ENCODE data around the gene SLC6A14. TPM values are rescaled to one million over a fixed set of nuclear protein-coding genes. Genes with fewer than 3 reads are reported as not detected.

Gene SLC6A14
- total and polyA plus RNA-seq, 2 experiments from 2014 or later: 0.05 to 2.7 TPM

- TF ChIP-seq CTCF (IDR thresholded peaks at IDR 0.05; ENCODE audit: poor library complexity): no peak
- TF ChIP-seq EZH2phosphoT487 (IDR thresholded peaks at IDR 0.05; ENCODE audit: low read depth, severe bottlenecking, unreplicated experiment): no peak
- TF ChIP-seq EZH2 (IDR thresholded peaks at IDR 0.05; ENCODE audit: borderline replicate concordance): no peak
- Histone ChIP-seq H3K27ac (no peak overlapping the region), H3K36me3 (replicated peaks; ENCODE audit: insufficient read depth, low read depth) (no peaks in the 10 kb centered on the region), H3K4me3 (no peak overlapping the region), H3K79me2 (no peaks in the 10 kb centered on the region), H4K20me1 (ENCODE audit: insufficient read depth, poor library complexity, severe bottlenecking) (no peaks in the 10 kb centered on the region), H3K9me3 (ENCODE audit: low read depth) (no peaks in the 10 kb centered on the region), H3K27me3 (no peaks in the 10 kb centered on the region), H2AFZ (no peak overlapping the region), H3K9me2 (replicated peaks; ENCODE audit: insufficient read depth) (no peaks in the 10 kb centered on the region), H3K4me2 (no peak overlapping the region), H3K4me1 (ENCODE audit: insufficient read depth) (no peaks in the 10 kb centered on the region)
- DNase-seq (ENCODE audit: low spot score): no peak
- WGBS (ENCODE audit: low lambda C conversion rate, missing lambda C conversion rate): 81% methylated on average over 2 of the region's 2 CpGs
Measured at GRCh38 chrX:116480059-116480458, 43.7 kb downstream of the SLC6A14 start.

GRCh38 chrX:116490104-116490503 is 53.7 kb downstream of the SLC6A14 start:
- H2AFZ ChIP-seq: no peak overlapping the region
- H3K9me2 ChIP-seq (replicated peaks; ENCODE audit: insufficient read depth): no peaks in the 10 kb centered on the region
- no peak for DNase-seq (ENCODE audit: low spot score)
- H3K4me1 ChIP-seq (ENCODE audit: insufficient read depth): no peaks in the 10 kb centered on the region
- no peaks in the 10 kb centered on the region for H4K20me1 ChIP-seq (ENCODE audit: insufficient read depth, poor library complexity, severe bottlenecking)
- H3K79me2 ChIP-seq: no peaks in the 10 kb centered on the region
- H3K9me3 ChIP-seq (ENCODE audit: low read depth): no peaks in the 10 kb centered on the region
- TF ChIP-seq EZH2 (IDR thresholded peaks at IDR 0.05; ENCODE audit: borderline replicate concordance) (no peak), CTCF (IDR thresholded peaks at IDR 0.05; ENCODE audit: poor library complexity) (peak; percentile 50)
- no peaks in the 10 kb centered on the region for H3K27me3 ChIP-seq
- H3K4me3 ChIP-seq: no peak overlapping the region
- H3K36me3 ChIP-seq (replicated peaks; ENCODE audit: insufficient read depth, low read depth): no peaks in the 10 kb centered on the region
- H3K27ac ChIP-seq: no peak overlapping the region
- H3K4me2 ChIP-seq: no peak overlapping the region

GRCh38 chrX:116493271-116493670 is 56.9 kb downstream of the SLC6A14 start:
- H3K27ac ChIP-seq: no peak overlapping the region
- no peaks in the 10 kb centered on the region for H3K4me1 ChIP-seq (ENCODE audit: insufficient read depth)
- H3K27me3 ChIP-seq: no peaks in the 10 kb centered on the region
- WGBS (ENCODE audit: low lambda C conversion rate, missing lambda C conversion rate): 75% methylated on average over 2 of the region's 2 CpGs
- no peaks in the 10 kb centered on the region for H3K36me3 ChIP-seq (replicated peaks; ENCODE audit: insufficient read depth, low read depth)
- TF ChIP-seq EZH2 (IDR thresholded peaks at IDR 0.05; ENCODE audit: borderline replicate concordance) (no peak), CTCF (IDR thresholded peaks at IDR 0.05; ENCODE audit: poor library complexity) (no peak)
- no peak for DNase-seq (ENCODE audit: low spot score)
- H3K4me2 ChIP-seq: no peak overlapping the region
- H3K4me3 ChIP-seq: no peak overlapping the region
- no peaks in the 10 kb centered on the region for H3K79me2 ChIP-seq
- no peaks in the 10 kb centered on the region for H4K20me1 ChIP-seq (ENCODE audit: insufficient read depth, poor library complexity, severe bottlenecking)
- H3K9me2 ChIP-seq (replicated peaks; ENCODE audit: insufficient read depth): no peaks in the 10 kb centered on the region
- no peaks in the 10 kb centered on the region for H3K9me3 ChIP-seq (ENCODE audit: low read depth)
- no peak overlapping the region for H2AFZ ChIP-seq

GRCh38 chrX:116499780-116500179 is 63.4 kb downstream of the SLC6A14 start:
- no peak overlapping the region for H3K27ac ChIP-seq
- H2AFZ ChIP-seq: no peak overlapping the region
- H3K4me1 ChIP-seq (ENCODE audit: insufficient read depth): no peaks in the 10 kb centered on the region
- H3K79me2 ChIP-seq: no peaks in the 10 kb centered on the region
- H3K36me3 ChIP-seq (replicated peaks; ENCODE audit: insufficient read depth, low read depth): no peaks in the 10 kb centered on the region
- H3K4me2 ChIP-seq: no peak overlapping the region
- no peaks in the 10 kb centered on the region for H3K27me3 ChIP-seq
- H3K4me3 ChIP-seq: no peak overlapping the region
- H3K9me3 ChIP-seq (ENCODE audit: low read depth): no peaks in the 10 kb centered on the region
- DNase-seq (ENCODE audit: low spot score): no peak
- no peaks in the 10 kb centered on the region for H4K20me1 ChIP-seq (ENCODE audit: insufficient read depth, poor library complexity, severe bottlenecking)
- no peak for TF ChIP-seq EZH2phosphoT487 (IDR thresholded peaks at IDR 0.05; ENCODE audit: low read depth, severe bottlenecking, unreplicated experiment)
- TF ChIP-seq CTCF (IDR thresholded peaks at IDR 0.05; ENCODE audit: poor library complexity): no peak
- no peak for TF ChIP-seq EZH2 (IDR thresholded peaks at IDR 0.05; ENCODE audit: borderline replicate concordance)
- H3K9me2 ChIP-seq (replicated peaks; ENCODE audit: insufficient read depth): no peaks in the 10 kb centered on the region

Measured in hepatocyte (in vitro differentiated cells).